ENCODE data around the gene SHROOM1. TPM values are rescaled to one million over a fixed set of nuclear protein-coding genes. Genes with fewer than 3 reads are reported as not detected.
"Not testable (repeated sequence)": the region's sequence is repeated elsewhere in the genome, so short reads cannot be mapped to it uniquely, and the experiment has no call there.

SHROOM1 gene
- total RNA-seq, 2 experiments from 2014 or later = 0.60 to 2.4 TPM

GRCh38 chr5:132802685-132803066 is 27.8 kb downstream of the SHROOM1 start:
- DNase-seq (ENCODE audit: low spot score); H3K4me1 ChIP-seq (ENCODE audit: insufficient read depth, low read length, poor library complexity, severe bottlenecking); H3K36me3 ChIP-seq (ENCODE audit: insufficient read depth, low read length); H2AFZ ChIP-seq (ENCODE audit: low read length); H3K79me2 ChIP-seq (ENCODE audit: insufficient read depth, low read depth, low read length); H3K4me2 ChIP-seq (ENCODE audit: low read length); H4K20me1 ChIP-seq (ENCODE audit: insufficient read depth, low read length); H3K27ac ChIP-seq (ENCODE audit: low read depth, low read length, poor library complexity, severe bottlenecking); H3K9me3 ChIP-seq (ENCODE audit: low read length); BruUV-seq (replicated peaks); H3K4me3 ChIP-seq (ENCODE audit: low read depth, low read length, poor library complexity, severe bottlenecking); CTCF ChIA-PET (ENCODE audit: unreplicated experiment); H3K9me2 ChIP-seq (ENCODE audit: insufficient read depth, low read length): not testable (repeated sequence)
- intact Hi-C loops (cut with micrococcal nuclease; ENCODE audit: unreplicated experiment) = loop anchor here (5.0 kb wide), 1 partner anchor 275 kb away; no protein-coding TSS in a partner anchor
- POLR2A ChIA-PET = interaction anchor here (1.0 kb wide), 1 partner anchor 13 kb away, joined by 3 read pairs; no protein-coding TSS in a partner anchor

- BruUV-seq (replicated peaks) = no TSS peak
- POLR2A ChIA-PET = interaction anchor here (0.7 to 1.0 kb wide), 3 partner anchors 13 to 435 kb away, joined by 3 to 4 read pairs (median 3); no protein-coding TSS in a partner anchor
- no peaks in the 10 kb centered on the region for H4K20me1 ChIP-seq (ENCODE audit: insufficient read depth, low read length)
- DNase-seq (ENCODE audit: low spot score) = no peak
- CTCF ChIA-PET (ENCODE audit: unreplicated experiment) = no interaction called here
- H3K36me3 ChIP-seq (ENCODE audit: insufficient read depth, low read length) = no peaks in the 10 kb centered on the region
- TF ChIP-seq EZH2phosphoT487 (IDR thresholded peaks at IDR 0.05; ENCODE audit: borderline replicate concordance, low read depth, low read length) (no peak), CTCF (conservative IDR thresholded peaks at IDR 0.05; ENCODE audit: low read length) (peak; percentile 47)
- H3K4me1 ChIP-seq (ENCODE audit: insufficient read depth, low read length, poor library complexity, severe bottlenecking) = no peaks in the 10 kb centered on the region
- no peak overlapping the region for H3K4me3 ChIP-seq (ENCODE audit: low read depth, low read length, poor library complexity, severe bottlenecking)
- intact Hi-C loops (cut with micrococcal nuclease; ENCODE audit: unreplicated experiment) = loop anchor here (5.0 kb wide), 1 partner anchor 275 kb away; no protein-coding TSS in a partner anchor
- no peak overlapping the region for H3K27ac ChIP-seq (ENCODE audit: low read depth, low read length, poor library complexity, severe bottlenecking)
- no peak overlapping the region for H2AFZ ChIP-seq (ENCODE audit: low read length)
- no peaks in the 10 kb centered on the region for H3K9me3 ChIP-seq (ENCODE audit: low read length)
- no peaks in the 10 kb centered on the region for H3K9me2 ChIP-seq (ENCODE audit: insufficient read depth, low read length)
- H3K79me2 ChIP-seq (ENCODE audit: insufficient read depth, low read depth, low read length) = no peaks in the 10 kb centered on the region
- no peak overlapping the region for H3K4me2 ChIP-seq (ENCODE audit: low read length)
Observed at GRCh38 chr5:132802044-132802684, 28.3 kb downstream of the SHROOM1 start.

- Histone ChIP-seq H2AFZ (ENCODE audit: low read length) (no peak overlapping the region), H3K4me1 (ENCODE audit: insufficient read depth, low read length, poor library complexity, severe bottlenecking) (no peaks in the 10 kb centered on the region), H3K4me3 (ENCODE audit: low read depth, low read length, poor library complexity, severe bottlenecking) (no peak overlapping the region), H3K9me3 (ENCODE audit: low read length) (no peaks in the 10 kb centered on the region), H3K27ac (ENCODE audit: low read depth, low read length, poor library complexity, severe bottlenecking) (no peak overlapping the region), H3K4me2 (ENCODE audit: low read length) (no peak overlapping the region), H3K36me3 (ENCODE audit: insufficient read depth, low read length) (no peaks in the 10 kb centered on the region), H4K20me1 (ENCODE audit: insufficient read depth, low read length) (no peaks in the 10 kb centered on the region), H3K9me2 (ENCODE audit: insufficient read depth, low read length) (no peaks in the 10 kb centered on the region), H3K79me2 (ENCODE audit: insufficient read depth, low read depth, low read length) (no peaks in the 10 kb centered on the region)
- no peak for DNase-seq (ENCODE audit: low spot score)
- TF ChIP-seq CTCF (conservative IDR thresholded peaks at IDR 0.05; ENCODE audit: low read length) (no peak), EZH2phosphoT487 (IDR thresholded peaks at IDR 0.05; ENCODE audit: borderline replicate concordance, low read depth, low read length) (no peak)
- BruUV-seq (replicated peaks) = no TSS peak
- CTCF ChIA-PET (ENCODE audit: unreplicated experiment) = interaction anchor here (0.8 to 1.2 kb wide), 2 partner anchors 17 to 274 kb away, joined by 3 read pairs; no protein-coding TSS in a partner anchor
- POLR2A ChIA-PET = interaction anchor here (0.5 to 1.1 kb wide), 2 partner anchors 20 to 840 kb away, joined by 3 to 6 read pairs; no protein-coding TSS in a partner anchor
- intact Hi-C loops (cut with micrococcal nuclease; ENCODE audit: unreplicated experiment) = loop anchor here (5.0 kb wide), 1 partner anchor 273 kb away; no protein-coding TSS in a partner anchor
Observed at GRCh38 chr5:132800545-132800944, 29.9 kb downstream of the SHROOM1 start.
